OCI-LY1 (cell line): ENCODE results near the gene AP2A2.

Experiments used
- H2AFZ ChIP-seq: fragments of 200-600 bp; sonication (generic), shearing (Covaris generic); 2 replicates; pipeline ENCODE4 v1.6.0; 2014; ENCODE audit warnings: antibody characterized with exemption, mild to moderate bottlenecking, low read length
- H3F3A ChIP-seq: fragments of 200-600 bp; sonication (generic), shearing (Covaris generic); 2 replicates; pipeline ENCODE4 v1.6.0; 2014; ENCODE audit warnings: mild to moderate bottlenecking, antibody characterized with exemption, low read length, moderate library complexity; ENCODE audit not compliant: insufficient read depth
- H3K27ac ChIP-seq: fragments of 200-600 bp; sonication (generic); 2 replicates; pipeline ENCODE4 v1.5.1; 2014; ENCODE audit warnings: low read length, mixed run types, mild to moderate bottlenecking, low read depth; ENCODE audit not compliant: poor library complexity, severe bottlenecking
- H3K27me3 ChIP-seq: fragments of 200-600 bp; sonication (generic); 2 replicates; pipeline ENCODE4 v1.6.0; 2014; ENCODE audit warnings: antibody characterized with exemption, mild to moderate bottlenecking, low read length, moderate library complexity; ENCODE audit not compliant: insufficient read depth
- H3K36me3 ChIP-seq: fragments of 200-600 bp; sonication (generic); 2 replicates; pipeline ENCODE4 v1.6.1; 2014; ENCODE audit warnings: mild to moderate bottlenecking, antibody characterized with exemption, low read length, moderate library complexity, mixed read lengths; ENCODE audit not compliant: insufficient read depth
- H3K4me1 ChIP-seq: fragments of 200-600 bp; sonication (generic); 2 replicates; pipeline ENCODE4 v1.5.1; 2014; ENCODE audit warnings: mild to moderate bottlenecking, low read length, moderate library complexity; ENCODE audit not compliant: insufficient read depth, severe bottlenecking
- H3K4me2 ChIP-seq: fragments of 200-600 bp; sonication (generic), shearing (Covaris generic); 2 replicates; pipeline ENCODE4 v1.6.1; 2014; ENCODE audit warnings: low read length
- H3K4me3 ChIP-seq: fragments of 200-600 bp; sonication (generic); 2 replicates; pipeline ENCODE4 v1.5.1; 2014; ENCODE audit warnings: low read length, low read depth, mild to moderate bottlenecking, mixed read lengths; ENCODE audit not compliant: poor library complexity, severe bottlenecking
- H3K79me2 ChIP-seq: fragments of 200-600 bp; shearing (Covaris generic); 2 replicates; pipeline ENCODE4 v1.6.1; 2016; ENCODE audit warnings: mixed run types, low read length, mixed read lengths; ENCODE audit not compliant: insufficient read depth
- H3K9ac ChIP-seq: fragments of 200-600 bp; sonication (generic), shearing (Covaris generic); 2 replicates; pipeline ENCODE4 v1.6.1; 2014; ENCODE audit warnings: mild to moderate bottlenecking, low read length, mixed read lengths
- H3K9me2 ChIP-seq: fragments of 200-600 bp; sonication (generic), shearing (Covaris generic); 2 replicates; pipeline ENCODE4 v1.6.1; 2014; ENCODE audit warnings: low read depth, mild to moderate bottlenecking, low read length, mixed read lengths
- H3K9me3 ChIP-seq: fragments of 200-600 bp; shearing (Covaris generic); 2 replicates; pipeline ENCODE4 v1.6.1; 2014; ENCODE audit warnings: low read length, mixed read lengths
- H4K20me1 ChIP-seq: fragments of 200-600 bp; sonication (generic), shearing (Covaris generic); 2 replicates; pipeline ENCODE4 v1.6.0; 2016; ENCODE audit warnings: mild to moderate bottlenecking, low read length; ENCODE audit not compliant: insufficient read depth
- CTCF ChIP-seq: fragments of 200-600 bp; sonication (generic), shearing (Covaris generic); IDR thresholded peaks from 2 replicates; pipeline ENCODE4 v1.5.1; 2017; ENCODE audit warnings: mild to moderate bottlenecking, antibody characterized with exemption, low read length, moderate library complexity, mixed read lengths
- EZH2 ChIP-seq: fragments of 200-600 bp; sonication (generic), shearing (Covaris generic); IDR thresholded peaks from 2 replicates; pipeline ENCODE4 v1.8.0; 2017; ENCODE audit warnings: borderline replicate concordance, mixed run types, mild to moderate bottlenecking, antibody characterized with exemption, low read length, moderate library complexity, mixed read lengths

AP2A2 gene

GRCh38 chr11:1049911-1050580, 124.4 kb downstream of the AP2A2 start:
- no peak overlapping the region for H3K27ac ChIP-seq
- no peaks in the 10 kb centered on the region; the same call in 1 of the 2 replicates for H3K36me3 ChIP-seq
- no peaks in the 10 kb centered on the region for H4K20me1 ChIP-seq
- H2AFZ ChIP-seq: no peak overlapping the region
- no peak for TF ChIP-seq CTCF
- TF ChIP-seq EZH2: no peak
- no peaks in the 10 kb centered on the region for H3F3A ChIP-seq
- no peaks in the 10 kb centered on the region for H3K4me1 ChIP-seq
- H3K27me3 ChIP-seq: no peaks in the 10 kb centered on the region; the same call in 1 of the 2 replicates
- peaks cover 2% of the 10 kb centered on the region for H3K9me3 ChIP-seq
- H3K79me2 ChIP-seq: no peaks in the 10 kb centered on the region
- no peaks in the 10 kb centered on the region for H3K9me2 ChIP-seq
- H3K4me2 ChIP-seq: no peak overlapping the region
- no peak overlapping the region for H3K4me3 ChIP-seq
- H3K9ac ChIP-seq: no peak overlapping the region

GRCh38 chr11:1050581-1051355, 125.1 kb downstream of the AP2A2 start:
- Histone ChIP-seq H3F3A (no peaks in the 10 kb centered on the region), H3K4me2 (no peak overlapping the region), H3K9ac (no peak overlapping the region), H3K9me2 (no peaks in the 10 kb centered on the region), H3K79me2 (no peaks in the 10 kb centered on the region), H3K4me1 (no peaks in the 10 kb centered on the region), H2AFZ (no peak overlapping the region), H3K9me3 (no peaks in the 10 kb centered on the region), H3K27me3 (no peaks in the 10 kb centered on the region), H3K4me3 (no peak overlapping the region), H3K36me3 (no peaks in the 10 kb centered on the region), H4K20me1 (no peaks in the 10 kb centered on the region), H3K27ac (no peak overlapping the region)
- peak; percentile 94 for TF ChIP-seq CTCF
- no peak for TF ChIP-seq EZH2

- Histone ChIP-seq H3K79me2 (no peaks in the 10 kb centered on the region), H3K9me3 (no peaks in the 10 kb centered on the region), H3K27ac (no peak overlapping the region), H3K4me3 (no peak overlapping the region), H2AFZ (no peak overlapping the region), H3K9ac (no peak overlapping the region), H3K36me3 (no peaks in the 10 kb centered on the region), H3K4me2 (no peak overlapping the region), H3K27me3 (no peaks in the 10 kb centered on the region), H4K20me1 (no peaks in the 10 kb centered on the region), H3F3A (no peaks in the 10 kb centered on the region), H3K4me1 (no peaks in the 10 kb centered on the region), H3K9me2 (no peaks in the 10 kb centered on the region)
- no peak for TF ChIP-seq EZH2
- no peak for TF ChIP-seq CTCF
Measured at GRCh38 chr11:1051356-1052132, 125.9 kb downstream of the AP2A2 start.
